ENCODE data around the gene HOXA6.

Gene HOXA6

GRCh38 chr7:27149842-27150567 is 2.4 kb upstream of the HOXA6 start:
- no peak for DNase-seq (ENCODE audit: low read depth)

- DNase-seq (ENCODE audit: low read depth): no peak
These were observed 1.4 kb upstream of the HOXA6 start for GRCh38 chr7:27148756-27149641.

- no peak for DNase-seq (ENCODE audit: low read depth)
These were observed 619 bp upstream of the HOXA6 start for GRCh38 chr7:27148031-27148755.

GRCh38 chr7:27146491-27147198 is 929 bp downstream of the HOXA6 start:
- no peak for DNase-seq (ENCODE audit: low read depth)

- DNase-seq (ENCODE audit: low read depth): no peak
These were observed 1.6 kb downstream of the HOXA6 start for GRCh38 chr7:27145914-27146412.

- no peak for DNase-seq (ENCODE audit: low read depth)
These were observed 2.2 kb downstream of the HOXA6 start for GRCh38 chr7:27145165-27145913.

- DNase-seq (ENCODE audit: low read depth): no peak
These were observed 2.8 kb downstream of the HOXA6 start for GRCh38 chr7:27144781-27145164.

GRCh38 chr7:27143950-27144780 is 3.4 kb downstream of the HOXA6 start:
- no peak for DNase-seq (ENCODE audit: low read depth)

- no peak for DNase-seq (ENCODE audit: low read depth)
These were observed 4.3 kb downstream of the HOXA6 start, which contains the start of gene HOXA5 for GRCh38 chr7:27143023-27143949. TSS of gene HOXA5 (minus strand) at chr7:27143681. CDS start at chr7:27143607, 74 bp downstream.

- DNase-seq (ENCODE audit: low read depth): no peak
These were observed 5.0 kb downstream of the HOXA6 start for GRCh38 chr7:27142580-27143022.

- DNase-seq (ENCODE audit: low read depth): no peak
These were observed 5.5 kb downstream of the HOXA6 start for GRCh38 chr7:27141923-27142579.

GRCh38 chr7:27141137-27141922 is 6.2 kb downstream of the HOXA6 start:
- no peak for DNase-seq (ENCODE audit: low read depth)

- DNase-seq (ENCODE audit: low read depth): no peak
These were observed 7.3 kb downstream of the HOXA6 start for GRCh38 chr7:27140126-27140857.

GRCh38 chr7:27139334-27140125 is 8.0 kb downstream of the HOXA6 start:
- no peak for DNase-seq (ENCODE audit: low read depth)

- DNase-seq (ENCODE audit: low read depth): no peak
These were observed 8.6 kb downstream of the HOXA6 start for GRCh38 chr7:27138985-27139333.

- no peak for DNase-seq (ENCODE audit: low read depth)
These were observed 9.1 kb downstream of the HOXA6 start for GRCh38 chr7:27138472-27138871.
